Kidney epithelial cell (primary cell): ENCODE measurements around the gene SYNGR3. TPM values are rescaled to one million over a fixed set of nuclear protein-coding genes. Genes with fewer than 3 reads are reported as not detected.

Experiments
- DNase-seq: peaks from one replicate; pipeline ENCODE4 v3.0.0-alpha.2; 2010; ENCODE audit warnings: low read depth
- H3K27me3 ChIP-seq: 2 replicates; pipeline ENCODE4 v1.6.0; 2011; ENCODE audit warnings: low read length; ENCODE audit not compliant: control insufficient read depth, insufficient read depth
- H3K36me3 ChIP-seq: 2 replicates; pipeline ENCODE4 v1.5.1; 2011; ENCODE audit warnings: low read length; ENCODE audit not compliant: control insufficient read depth, insufficient read depth
- H3K4me3 ChIP-seq: 2 replicates; pipeline ENCODE4 v1.5.1; 2011; ENCODE audit warnings: low read depth, mild to moderate bottlenecking, control low read depth, low read length
- CTCF ChIP-seq: IDR thresholded peaks from 2 replicates; pipeline ENCODE4 v1.5.1; 2011; ENCODE audit warnings: mild to moderate bottlenecking, moderate library complexity, low read length, control low read depth, inconsistent platforms; ENCODE audit not compliant: insufficient read depth, poor library complexity, severe bottlenecking
- total RNA-seq: library from RNA; depleted of rRNA; stranded (reverse); fragments of >200 nt; gene quantifications from 2 replicates; pipeline ENCODE4 v1.2.3, GENCODE V29; 2015

The SYNGR3 gene
- total RNA-seq, 1 donor from 2014 or later: 11.3 TPM

- Histone ChIP-seq H3K27me3 (no peaks in the 10 kb centered on the region), H3K4me3 (no peak overlapping the region), H3K36me3 (peaks cover 3% of the 10 kb centered on the region)
- DNase-seq: no peak
- peak; percentile 7 for TF ChIP-seq CTCF
Observed at GRCh38 chr16:2005646-2006045, 15.9 kb downstream of the SYNGR3 start.

DNA sequence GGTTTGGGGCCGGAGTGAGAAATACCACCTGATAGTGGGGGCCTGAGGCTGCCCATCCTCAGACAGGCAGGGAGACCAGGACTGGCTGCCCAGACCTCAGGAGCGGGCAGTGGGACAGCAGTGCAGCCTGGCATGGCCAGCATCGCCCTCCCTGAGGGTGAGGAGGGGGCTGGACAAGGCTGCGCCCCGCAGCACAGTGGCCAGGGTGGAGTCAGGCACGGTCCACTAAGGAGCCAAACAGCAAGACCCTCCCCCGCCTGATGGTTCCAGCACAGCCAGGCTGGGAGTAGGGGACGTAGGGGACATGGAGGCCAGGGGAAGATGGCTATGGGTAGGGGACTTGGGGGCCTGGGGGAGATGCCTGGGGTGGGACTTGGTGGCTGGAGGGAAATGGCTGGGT lies 16.5 kb downstream of the SYNGR3 start:
- no peak for DNase-seq
- TF ChIP-seq CTCF: no peak
- H3K27me3 ChIP-seq: no peaks in the 10 kb centered on the region
- H3K4me3 ChIP-seq: no peak overlapping the region
- peaks cover 3% of the 10 kb centered on the region for H3K36me3 ChIP-seq

DNA sequence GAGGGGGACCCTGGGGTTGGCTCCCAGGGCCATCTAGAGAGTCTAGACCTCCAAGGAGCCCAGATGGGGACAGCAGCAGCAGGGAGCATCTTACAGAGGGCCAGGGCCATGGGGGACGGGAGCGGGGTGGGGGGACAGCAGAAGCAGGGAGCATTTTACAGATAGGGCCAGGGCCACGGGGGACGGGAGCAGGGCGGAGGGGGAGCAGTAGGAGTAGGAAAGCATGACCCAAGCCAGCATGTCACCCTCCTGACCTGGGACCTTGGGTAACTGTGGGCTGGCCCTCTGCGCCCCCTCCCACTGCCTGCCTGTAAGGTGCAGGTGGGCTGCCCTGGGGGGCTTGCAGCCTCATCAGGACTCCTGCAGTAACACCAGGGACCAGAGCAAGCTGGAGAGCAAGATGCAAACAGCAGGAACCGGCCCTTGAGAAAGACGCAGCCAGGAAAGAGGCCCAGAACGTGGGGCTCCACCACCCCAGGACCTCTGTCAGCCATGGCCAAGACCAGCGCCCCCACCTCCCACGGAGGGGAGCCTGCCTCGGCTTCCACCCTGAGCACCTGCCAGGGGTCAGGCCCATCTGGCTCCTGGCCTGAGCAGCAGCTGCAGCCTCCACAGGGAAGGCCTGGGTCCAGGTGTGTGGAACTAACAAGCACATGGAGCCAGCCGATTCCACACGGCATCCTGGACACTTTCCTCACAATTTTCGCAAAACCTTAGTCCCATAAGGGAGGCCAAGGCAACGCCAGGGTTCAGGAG lies 17.5 kb downstream of the SYNGR3 start:
- no peak for TF ChIP-seq CTCF
- DNase-seq: no peak
- no peaks in the 10 kb centered on the region for H3K27me3 ChIP-seq
- peaks cover 1% of the 10 kb centered on the region for H3K36me3 ChIP-seq
- H3K4me3 ChIP-seq: no peak overlapping the region

DNA sequence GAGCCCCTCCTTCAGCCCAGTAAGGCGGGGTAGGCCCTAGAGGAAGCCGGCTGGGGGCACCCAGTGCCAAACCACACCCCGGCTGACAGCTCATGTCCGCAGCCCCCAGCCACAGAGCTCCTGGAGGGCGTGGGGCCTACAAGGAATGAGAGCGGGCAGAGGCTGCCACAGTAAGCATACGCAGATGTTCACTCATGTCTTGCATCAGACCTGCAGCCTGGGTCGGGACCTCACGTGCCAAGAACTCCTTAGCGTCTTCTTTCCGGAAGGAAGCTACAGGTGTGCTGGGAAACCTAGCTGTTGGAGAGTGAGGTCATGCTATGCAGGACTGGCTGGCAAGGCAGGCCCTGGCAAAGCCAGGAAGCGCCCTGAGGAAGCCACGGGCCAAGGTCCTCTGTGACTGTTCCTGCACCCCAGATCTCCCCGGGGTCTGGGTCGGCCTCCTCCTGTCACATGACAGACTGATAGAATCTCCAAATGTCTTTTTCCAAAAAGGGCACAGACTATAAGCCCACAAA lies 18.3 kb downstream of the SYNGR3 start:
- no peaks in the 10 kb centered on the region for H3K27me3 ChIP-seq
- no peak for TF ChIP-seq CTCF
- H3K4me3 ChIP-seq: peak overlapping the region; percentile 74
- H3K36me3 ChIP-seq: peaks cover 1% of the 10 kb centered on the region
- DNase-seq: no peak

DNA sequence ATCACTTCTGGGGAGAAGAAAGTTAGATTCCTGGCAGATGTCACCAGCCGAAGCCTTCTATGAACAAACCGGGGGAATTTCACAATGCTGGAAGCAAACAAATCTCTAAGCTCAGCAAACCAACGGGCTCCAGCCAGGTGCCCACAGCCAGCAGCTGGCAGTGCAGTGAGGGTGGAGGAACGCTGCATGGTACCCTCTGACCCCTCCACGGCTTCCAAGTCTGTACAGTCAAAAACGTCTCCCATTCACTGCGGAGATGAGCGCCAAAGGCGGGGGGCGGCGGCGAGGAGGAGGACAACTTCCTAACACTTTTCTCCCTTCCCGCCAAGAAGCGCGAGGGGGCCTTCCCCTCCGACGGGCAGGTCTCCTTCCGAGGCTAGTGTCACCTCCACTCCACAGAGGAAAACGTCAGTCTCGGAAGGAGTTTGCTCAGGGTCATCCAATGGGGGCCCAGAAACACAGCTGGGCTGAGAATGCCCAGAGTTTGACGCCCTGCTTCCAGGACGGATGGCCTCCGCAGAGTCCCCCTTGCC lies 18.9 kb downstream of the SYNGR3 start:
- Histone ChIP-seq H3K36me3 (peaks cover 1% of the 10 kb centered on the region), H3K27me3 (no peaks in the 10 kb centered on the region), H3K4me3 (peak overlapping the region; percentile 74)
- no peak for DNase-seq
- no peak for TF ChIP-seq CTCF
